GM10248 (cell line): ENCODE data around the gene PWWP2B.
"Not testable (repeated sequence)": the region's sequence is repeated elsewhere in the genome, so short reads cannot be mapped to it uniquely, and the experiment has no call there.

Source experiments
- CTCF ChIA-PET: fragments of 300-600 bp; sonication (Branson Sonifier 250); formaldehyde crosslinking; extraction: SDS; loops from one replicate; lab custom pipeline; 2021; ENCODE audit warnings: antibody characterized with exemption; lab: Yijun Ruan, JAX
- POLR2A ChIA-PET: fragments of 350-650 bp; sonication (Branson Sonifier 250); formaldehyde crosslinking; extraction: SDS; loops from one replicate; lab custom pipeline; 2020; ENCODE audit warnings: antibody characterized with exemption; lab: Yijun Ruan, JAX
- DNase-seq: peaks from one replicate; pipeline ENCODE4 v3.0.0; 2012; ENCODE audit errors: extremely low spot score
- CTCF ChIP-seq: IDR thresholded peaks from 2 replicates; pipeline ENCODE4 v1.5.1; 2012; ENCODE audit warnings: mild to moderate bottlenecking, low read depth; ENCODE audit errors: extremely low read depth, missing control alignments, control extremely low read depth

Gene PWWP2B

GRCh38 chr10:132376394-132376851, 20.6 kb upstream of the PWWP2B start:
- POLR2A ChIA-PET: no interaction called here
- DNase-seq: no peak
- CTCF ChIA-PET: no interaction called here
- TF ChIP-seq CTCF: no peak

- no peak for DNase-seq
- CTCF ChIA-PET: interaction anchor here (0.8 kb wide), 1 partner anchor 24 kb away, joined by 3 read pairs; no protein-coding TSS in a partner anchor
- no peak for TF ChIP-seq CTCF
- POLR2A ChIA-PET: no interaction called here
These were observed 19.7 kb upstream of the PWWP2B start for GRCh38 chr10:132377326-132377725.

- POLR2A ChIA-PET, CTCF ChIA-PET, DNase-seq: not testable (repeated sequence)
These were observed 18.0 kb upstream of the PWWP2B start for GRCh38 chr10:132379026-132379425.

- POLR2A ChIA-PET, DNase-seq: not testable (repeated sequence)
- CTCF ChIA-PET: interaction anchor here (1.4 kb wide), 1 partner anchor 10 kb away, joined by 4 read pairs; no protein-coding TSS in a partner anchor
These were observed 16.0 kb upstream of the PWWP2B start for GRCh38 chr10:132380986-132381385.

GRCh38 chr10:132381741-132382140, 15.3 kb upstream of the PWWP2B start:
- POLR2A ChIA-PET: no interaction called here
- CTCF ChIA-PET: interaction anchor here (1.4 kb wide), 1 partner anchor 10 kb away, joined by 4 read pairs; no protein-coding TSS in a partner anchor
- TF ChIP-seq CTCF: no peak
- no peak for DNase-seq

- POLR2A ChIA-PET: no interaction called here
These were observed 14.6 kb upstream of the PWWP2B start for GRCh38 chr10:132382231-132382922.

GRCh38 chr10:132383101-132383500, 13.9 kb upstream of the PWWP2B start:
- CTCF ChIA-PET: interaction anchor here (1.2 kb wide), 1 partner anchor 72 kb away, joined by 3 read pairs; no protein-coding TSS in a partner anchor
- no peak for TF ChIP-seq CTCF
- POLR2A ChIA-PET: no interaction called here
- no peak for DNase-seq

More at GRCh38 chr10:132382231-132382922, 14.6 kb upstream of the PWWP2B start:
- no peak for DNase-seq
- no peak for TF ChIP-seq CTCF
- CTCF ChIA-PET: interaction anchor here (1.2 kb wide), 1 partner anchor 73 kb away, joined by 3 read pairs; no protein-coding TSS in a partner anchor
